Liver (tissue), 3 donors: ENCODE results near the gene TCP1.

Experiments
- RAD21 ChIP-seq, 2 donors: IDR thresholded peaks; 2 replicates each; pipeline ENCODE4 v1.6.1; 2016; ENCODE audit warnings: antibody characterized with exemption in 2 of 2, mild to moderate bottlenecking in 2 of 2
- YY1 ChIP-seq: IDR thresholded peaks from 2 replicates; pipeline ENCODE4 v1.6.1; 2016; ENCODE audit warnings: antibody characterized with exemption, mild to moderate bottlenecking
- TF ChIP-seq, protein P1 (sequence below): fragments of 150-350 bp; IDR thresholded peaks from 2 replicates; pipeline ENCODE4 v1.5.1; 2017; ENCODE audit warnings: improper control_type of control experiment, low read depth, low read length; ENCODE audit not compliant: missing input control
- TF ChIP-seq, protein P2 (sequence below): IDR thresholded peaks from 2 replicates; pipeline ENCODE4 v1.6.1; 2016; ENCODE audit warnings: antibody characterized with exemption, mild to moderate bottlenecking
- donor health status: healthy.
- donor health status: healthy.

DNA sequence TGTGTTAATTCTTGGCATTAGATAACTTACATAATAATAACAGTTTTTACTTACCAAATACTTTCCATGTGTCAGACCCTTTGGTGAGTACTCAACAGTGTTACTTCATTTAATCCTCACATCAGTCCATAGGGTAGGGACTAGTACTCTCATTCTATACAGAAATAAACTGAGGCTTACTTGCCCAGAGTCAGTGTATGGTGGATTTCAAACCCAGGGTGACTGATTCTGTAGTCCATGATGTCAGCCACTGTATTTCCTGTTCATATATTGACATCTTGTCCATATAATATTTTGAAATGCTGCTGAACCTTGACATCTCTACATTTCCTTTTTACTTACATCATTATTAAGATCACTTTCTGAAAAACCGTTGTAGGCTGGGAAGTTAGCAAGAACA, 8.2 kb upstream of the TCP1 start:
- TF ChIP-seq, protein P1, sequence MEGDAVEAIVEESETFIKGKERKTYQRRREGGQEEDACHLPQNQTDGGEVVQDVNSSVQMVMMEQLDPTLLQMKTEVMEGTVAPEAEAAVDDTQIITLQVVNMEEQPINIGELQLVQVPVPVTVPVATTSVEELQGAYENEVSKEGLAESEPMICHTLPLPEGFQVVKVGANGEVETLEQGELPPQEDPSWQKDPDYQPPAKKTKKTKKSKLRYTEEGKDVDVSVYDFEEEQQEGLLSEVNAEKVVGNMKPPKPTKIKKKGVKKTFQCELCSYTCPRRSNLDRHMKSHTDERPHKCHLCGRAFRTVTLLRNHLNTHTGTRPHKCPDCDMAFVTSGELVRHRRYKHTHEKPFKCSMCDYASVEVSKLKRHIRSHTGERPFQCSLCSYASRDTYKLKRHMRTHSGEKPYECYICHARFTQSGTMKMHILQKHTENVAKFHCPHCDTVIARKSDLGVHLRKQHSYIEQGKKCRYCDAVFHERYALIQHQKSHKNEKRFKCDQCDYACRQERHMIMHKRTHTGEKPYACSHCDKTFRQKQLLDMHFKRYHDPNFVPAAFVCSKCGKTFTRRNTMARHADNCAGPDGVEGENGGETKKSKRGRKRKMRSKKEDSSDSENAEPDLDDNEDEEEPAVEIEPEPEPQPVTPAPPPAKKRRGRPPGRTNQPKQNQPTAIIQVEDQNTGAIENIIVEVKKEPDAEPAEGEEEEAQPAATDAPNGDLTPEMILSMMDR = no peak
- TF ChIP-seq YY1 (no peak), RAD21 (IDR thresholded peaks at IDR 0.05) (no peak)
- TF ChIP-seq, protein P2, sequence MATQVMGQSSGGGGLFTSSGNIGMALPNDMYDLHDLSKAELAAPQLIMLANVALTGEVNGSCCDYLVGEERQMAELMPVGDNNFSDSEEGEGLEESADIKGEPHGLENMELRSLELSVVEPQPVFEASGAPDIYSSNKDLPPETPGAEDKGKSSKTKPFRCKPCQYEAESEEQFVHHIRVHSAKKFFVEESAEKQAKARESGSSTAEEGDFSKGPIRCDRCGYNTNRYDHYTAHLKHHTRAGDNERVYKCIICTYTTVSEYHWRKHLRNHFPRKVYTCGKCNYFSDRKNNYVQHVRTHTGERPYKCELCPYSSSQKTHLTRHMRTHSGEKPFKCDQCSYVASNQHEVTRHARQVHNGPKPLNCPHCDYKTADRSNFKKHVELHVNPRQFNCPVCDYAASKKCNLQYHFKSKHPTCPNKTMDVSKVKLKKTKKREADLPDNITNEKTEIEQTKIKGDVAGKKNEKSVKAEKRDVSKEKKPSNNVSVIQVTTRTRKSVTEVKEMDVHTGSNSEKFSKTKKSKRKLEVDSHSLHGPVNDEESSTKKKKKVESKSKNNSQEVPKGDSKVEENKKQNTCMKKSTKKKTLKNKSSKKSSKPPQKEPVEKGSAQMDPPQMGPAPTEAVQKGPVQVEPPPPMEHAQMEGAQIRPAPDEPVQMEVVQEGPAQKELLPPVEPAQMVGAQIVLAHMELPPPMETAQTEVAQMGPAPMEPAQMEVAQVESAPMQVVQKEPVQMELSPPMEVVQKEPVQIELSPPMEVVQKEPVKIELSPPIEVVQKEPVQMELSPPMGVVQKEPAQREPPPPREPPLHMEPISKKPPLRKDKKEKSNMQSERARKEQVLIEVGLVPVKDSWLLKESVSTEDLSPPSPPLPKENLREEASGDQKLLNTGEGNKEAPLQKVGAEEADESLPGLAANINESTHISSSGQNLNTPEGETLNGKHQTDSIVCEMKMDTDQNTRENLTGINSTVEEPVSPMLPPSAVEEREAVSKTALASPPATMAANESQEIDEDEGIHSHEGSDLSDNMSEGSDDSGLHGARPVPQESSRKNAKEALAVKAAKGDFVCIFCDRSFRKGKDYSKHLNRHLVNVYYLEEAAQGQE = no peak
